Upper lobe of left lung (tissue), 6 donors: ENCODE results near the gene CORO7. TPM values are rescaled to one million over a fixed set of nuclear protein-coding genes. Genes with fewer than 3 reads are reported as not detected.

Experiments
- ATAC-seq, 2 donors: fragments of 200-7000 bp; cut with Tn5 transposase; one replicate each; pipeline ENCODE4 v1.9.1; 2022; ENCODE audit warnings: mild to moderate bottlenecking in 2 of 2, moderate library complexity in 2 of 2; ENCODE audit not compliant: low FRiP score in 2 of 2
- DNase-seq, 2 donors: peaks; one replicate each; pipeline ENCODE4 v3.0.0-alpha.2; 2019 to 2020
- H3K27ac ChIP-seq, 4 donors: fragments of 200-600 bp; sonication (generic); one replicate each; pipeline ENCODE4 v1.5.1; 2016 to 2019
- H3K27me3 ChIP-seq, 4 donors: fragments of 200-600 bp; sonication (generic); one replicate each; pipeline ENCODE4 v1.5.1; 2017 to 2019
- H3K36me3 ChIP-seq, 4 donors: fragments of 200-600 bp; sonication (generic); one replicate each; pipeline ENCODE4 v1.5.1; 2016 to 2019
- H3K4me1 ChIP-seq, 4 donors: fragments of 200-600 bp; sonication (generic); one replicate each; pipeline ENCODE4 v1.5.1; 2018 to 2019
- H3K4me3 ChIP-seq, 4 donors: fragments of 200-600 bp; sonication (generic); one replicate each; pipeline ENCODE4 v1.5.1; 2017 to 2019; ENCODE audit warnings: mild to moderate bottlenecking in 2 of 4, moderate library complexity in 1 of 4
- H3K9me3 ChIP-seq, 4 donors: fragments of 200-600 bp; sonication (generic); one replicate each; pipeline ENCODE4 v1.5.1; 2018 to 2019
- CTCF ChIP-seq, 6 experiments: fragments of 450-650 bp in 4 of 6; fragments of 200-600 bp in 2 of 6; sonication (generic) in 2 of 6; IDR thresholded peaks; one replicate each; pipeline ENCODE4 v1.5.1; 2016 to 2019; ENCODE audit warnings: antibody characterized with exemption in 6 of 6
- EP300 ChIP-seq, 4 donors: sonication (generic); formaldehyde crosslinking; IDR thresholded peaks; one replicate each; pipeline ENCODE4 v1.5.1; 2017; ENCODE audit warnings: antibody characterized with exemption in 4 of 4, control low read depth in 2 of 4
- POLR2A ChIP-seq, 4 donors: fragments of 450-650 bp; IDR thresholded peaks; one replicate each; pipeline ENCODE4 v1.5.1; 2016 to 2017; ENCODE audit warnings: antibody characterized with exemption in 4 of 4, mild to moderate bottlenecking in 2 of 4
- POLR2AphosphoS5 ChIP-seq, 2 donors: sonication (generic); formaldehyde crosslinking; IDR thresholded peaks; one replicate each; pipeline ENCODE4 v1.5.1; 2017; ENCODE audit warnings: antibody characterized with exemption in 2 of 2
- WGBS, 2 donors: methylation state at CpG; one replicate each; pipeline ENCODE4 v1.1.5; 2017 to 2018; 5-methylcytosine and 5-hydroxymethylcytosine counted together
- total RNA-seq, 6 donors: library from RNA; depleted of rRNA in 4 of 6; stranded (reverse); fragments of >200 nt in 4 of 6; gene quantifications; one replicate each; pipeline versions ENCODE4 v1.1.0 to v1.2.1, GENCODE V29; 2016 to 2021
- donor health status: DM: no; HTN: no; CAD: no; lungs with moderate emphysema.
- donor health status: DM: no; HTN: yes; CAD: no; lungs with severe emphysema.

The CORO7 gene
- total RNA-seq, 6 donors from 2014 or later = 42.9 to 235 (median 69.0) TPM

DNA sequence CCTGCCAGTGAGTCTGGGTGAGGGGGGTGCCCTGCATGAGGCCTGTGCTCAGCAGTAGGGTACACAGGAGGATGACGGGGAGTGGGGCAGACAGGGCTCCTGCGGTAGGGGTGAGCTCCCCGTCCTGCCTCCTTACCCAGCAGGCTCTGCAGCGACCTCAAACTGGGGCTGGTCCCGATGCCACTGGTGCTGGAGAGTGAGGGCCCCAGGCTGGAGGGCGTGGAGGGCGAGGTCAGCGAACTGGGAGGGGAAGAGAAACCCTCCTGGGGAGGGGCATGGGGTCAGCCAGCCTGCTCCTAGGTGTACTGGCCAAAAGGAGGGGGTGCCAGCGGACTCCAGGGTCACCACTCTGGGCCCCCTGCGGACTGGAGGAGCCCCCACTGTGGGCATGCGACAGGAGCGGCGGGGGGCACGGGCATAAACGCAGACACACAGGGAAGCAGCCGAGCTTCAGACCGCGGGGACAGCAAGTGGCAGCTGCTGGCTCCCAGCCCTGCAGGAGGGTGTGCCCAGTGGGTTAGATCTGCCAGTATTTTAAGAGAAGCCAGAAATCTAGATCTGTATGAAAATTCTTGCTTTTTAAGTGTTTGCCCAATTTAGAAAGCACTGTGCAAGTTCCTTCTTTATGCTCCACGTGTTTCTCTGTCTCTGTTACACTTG lies 53.8 kb downstream of the CORO7 start:
- H3K36me3 ChIP-seq = peaks cover 5 to 71% (median 52%) of the 10 kb centered on the region in 4 donors
- DNase-seq (no peak), ATAC-seq (no peak)
- TF ChIP-seq POLR2AphosphoS5 (IDR thresholded peaks at IDR 0.05) = no peak
- no peaks in the 10 kb centered on the region for H3K9me3 ChIP-seq
- peaks cover 0 to 8% (median 2%) of the 10 kb centered on the region in 4 donors for H3K4me1 ChIP-seq
- H3K27me3 ChIP-seq = no peaks in the 10 kb centered on the region
- H3K4me3 ChIP-seq = no peak overlapping the region
- WGBS, 2 donors = 57 to 79% methylated on average over 2 to 19 of the region's 19 CpGs
- peak overlapping the region in 1 of 4 donors; percentile 39 for H3K27ac ChIP-seq

DNA sequence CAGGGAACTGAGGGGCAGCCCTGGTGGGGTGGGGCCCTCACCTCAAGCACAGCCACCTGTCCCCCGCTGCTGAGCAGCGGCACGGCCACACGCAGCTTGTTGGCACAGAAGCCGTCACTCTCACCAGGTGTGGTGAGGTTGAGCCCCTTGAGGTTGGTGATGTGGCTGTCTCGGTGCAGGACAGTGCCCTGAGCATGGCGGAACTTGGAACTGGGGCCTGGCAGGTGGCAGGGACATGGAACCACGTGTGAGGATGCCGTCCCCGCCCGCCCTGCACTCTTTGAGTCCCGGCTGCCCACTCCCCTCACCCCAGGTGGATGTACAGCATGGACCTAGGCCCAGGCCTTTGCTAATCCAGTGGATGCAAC lies 54.5 kb downstream of the CORO7 start:
- Histone ChIP-seq H3K4me1 (peaks cover 0 to 5% (median under 1%) of the 10 kb centered on the region in 4 donors), H3K27ac (no peak overlapping the region), H3K4me3 (no peak overlapping the region), H3K27me3 (no peaks in the 10 kb centered on the region), H3K9me3 (no peaks in the 10 kb centered on the region), H3K36me3 (peaks cover 5 to 73% (median 55%) of the 10 kb centered on the region in 4 donors)
- no peak for ATAC-seq
- WGBS, 2 donors = 96 to 100% methylated on average over 2 to 7 of the region's 12 CpGs
- DNase-seq = no peak
- TF ChIP-seq CTCF (IDR thresholded peaks at IDR 0.05) = no peak
- TF ChIP-seq EP300 (IDR thresholded peaks at IDR 0.05) = no peak
- TF ChIP-seq POLR2AphosphoS5 (IDR thresholded peaks at IDR 0.05) = no peak
- TF ChIP-seq POLR2A (IDR thresholded peaks at IDR 0.05) = no peak

DNA sequence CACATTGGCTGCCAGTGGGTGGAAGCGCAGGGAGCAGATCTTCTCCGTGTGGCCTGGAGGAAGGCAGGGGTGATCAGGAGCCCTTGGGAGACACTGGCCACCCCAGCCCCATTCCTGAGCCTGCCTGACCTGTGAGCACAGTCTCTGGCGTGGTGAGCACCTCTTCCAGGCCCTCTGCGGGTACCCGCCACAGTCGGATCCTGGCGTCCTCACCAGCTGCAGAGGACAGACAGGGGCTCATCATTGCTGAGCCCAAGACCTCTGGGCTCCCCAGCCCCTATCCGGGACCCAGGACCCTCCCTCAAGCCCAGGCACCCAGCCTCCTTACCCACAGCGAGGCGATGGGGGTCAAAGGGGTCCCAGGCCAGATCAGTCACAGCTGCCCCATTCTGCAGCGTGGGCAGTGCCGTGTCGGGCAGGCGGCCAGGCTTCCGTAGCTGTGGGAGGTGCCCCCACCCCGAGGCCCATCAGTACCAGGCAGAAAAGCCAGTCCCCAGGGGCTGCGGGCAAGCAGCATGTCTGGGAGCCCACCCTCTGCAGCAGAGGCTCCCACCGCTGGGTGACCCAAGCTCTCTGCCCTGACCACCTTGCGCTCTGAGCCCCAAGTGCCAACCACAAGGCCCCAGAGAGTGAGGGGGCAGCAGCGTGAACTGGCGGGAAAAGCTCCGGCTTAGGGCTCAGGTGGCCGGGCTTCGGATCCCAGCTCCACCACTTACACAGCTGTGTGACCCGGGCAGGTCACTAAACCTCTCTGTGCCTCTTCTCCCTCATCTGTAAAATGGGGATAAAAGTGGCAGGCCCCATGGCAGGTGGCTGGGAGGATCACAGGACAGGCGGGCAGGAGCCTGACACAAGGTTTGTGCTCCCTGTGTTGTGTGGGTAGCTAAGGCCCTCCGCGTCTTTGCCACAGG lies 55.1 kb downstream of the CORO7 start:
- no peak for ATAC-seq
- no peaks in the 10 kb centered on the region for H3K9me3 ChIP-seq
- 96 to 100% methylated on average over 1 to 23 of the region's 28 CpGs for WGBS, 2 donors
- TF ChIP-seq EP300 (IDR thresholded peaks at IDR 0.05) = no peak
- no peak for TF ChIP-seq POLR2AphosphoS5 (IDR thresholded peaks at IDR 0.05)
- TF ChIP-seq POLR2A (IDR thresholded peaks at IDR 0.05) = no peak
- no peak for TF ChIP-seq CTCF (IDR thresholded peaks at IDR 0.05)
- H3K27me3 ChIP-seq = no peaks in the 10 kb centered on the region
- DNase-seq = peak in 1 of 2 donors; percentile 70
- peaks cover 0 to 5% (median 0%) of the 10 kb centered on the region in 4 donors for H3K4me1 ChIP-seq
- H3K4me3 ChIP-seq = no peak overlapping the region
- no peak overlapping the region for H3K27ac ChIP-seq
- peaks cover 5 to 78% (median 56%) of the 10 kb centered on the region in 4 donors for H3K36me3 ChIP-seq

GRCh38 chr16:4360538-4361021 lies 55.8 kb downstream of the CORO7 start:
- H3K27me3 ChIP-seq = no peaks in the 10 kb centered on the region
- ATAC-seq (no peak), DNase-seq (peak in 1 of 2 donors; percentile 58)
- peaks cover 5 to 78% (median 57%) of the 10 kb centered on the region in 4 donors for H3K36me3 ChIP-seq
- no peak overlapping the region for H3K4me3 ChIP-seq
- WGBS, 2 donors = 89 to 92% methylated on average over 9 to 10 of the region's 11 CpGs
- no peak overlapping the region for H3K27ac ChIP-seq
- no peaks in the 10 kb centered on the region for H3K9me3 ChIP-seq
- H3K4me1 ChIP-seq = peaks cover 0 to 5% (median 0%) of the 10 kb centered on the region in 4 donors
- no peak for TF ChIP-seq POLR2A (IDR thresholded peaks at IDR 0.05)
- TF ChIP-seq EP300 (IDR thresholded peaks at IDR 0.05) = no peak

- TF ChIP-seq POLR2A (IDR thresholded peaks at IDR 0.05) (no peak), POLR2AphosphoS5 (IDR thresholded peaks at IDR 0.05) (no peak), CTCF (IDR thresholded peaks at IDR 0.05) (no peak), EP300 (IDR thresholded peaks at IDR 0.05) (no peak)
- no peak overlapping the region for H3K4me3 ChIP-seq
- ATAC-seq (no peak), DNase-seq (no peak)
- peaks cover 5 to 75% (median 54%) of the 10 kb centered on the region in 4 donors for H3K36me3 ChIP-seq
- H3K27ac ChIP-seq = no peak overlapping the region
- peaks cover 0 to 5% (median 0%) of the 10 kb centered on the region in 4 donors for H3K4me1 ChIP-seq
- WGBS, 2 donors = 90 to 93% methylated on average over 3 of the region's 3 CpGs
- no peaks in the 10 kb centered on the region for H3K27me3 ChIP-seq
- H3K9me3 ChIP-seq = no peaks in the 10 kb centered on the region
These were observed 56.5 kb downstream of the CORO7 start for GRCh38 chr16:4359914-4360313.
